Coronary artery (tissue), 2 donors: ENCODE measurements around the gene NRXN2.
"Not testable (repeated sequence)": the region's sequence is repeated elsewhere in the genome, so short reads cannot be mapped to it uniquely, and the experiment has no call there.

Source experiments
- DNase-seq: peaks from one replicate; pipeline ENCODE4 v3.0.0-alpha.2; 2017; ENCODE audit warnings: low spot score
- H3K27ac ChIP-seq, 2 donors: fragments of 200-600 bp; sonication (generic); one replicate each; pipeline ENCODE4 v1.5.1; 2016 to 2019
- H3K4me3 ChIP-seq: fragments of 200-600 bp; sonication (generic); 2 replicates; pipeline ENCODE4 v1.5.1; 2016; ENCODE audit warnings: mild to moderate bottlenecking, moderate library complexity
- CTCF ChIP-seq: fragments of 200-600 bp; sonication (generic); IDR thresholded peaks from one replicate; pipeline ENCODE4 v1.5.1; 2019; ENCODE audit warnings: antibody characterized with exemption

The NRXN2 gene

GRCh38 chr11:64600281-64600992, 122.6 kb downstream of the NRXN2 start:
- Histone ChIP-seq H3K4me3 (no peak overlapping the region), H3K27ac (no peak overlapping the region)
- TF ChIP-seq CTCF: no peak
- no peak for DNase-seq

GRCh38 chr11:64599698-64600211, 123.2 kb downstream of the NRXN2 start:
- Histone ChIP-seq H3K27ac (no peak overlapping the region), H3K4me3 (no peak overlapping the region)
- TF ChIP-seq CTCF: no peak
- DNase-seq: no peak

- H3K27ac ChIP-seq: no peak overlapping the region
- no peak for DNase-seq
- no peak for TF ChIP-seq CTCF
- no peak overlapping the region for H3K4me3 ChIP-seq
Measured at GRCh38 chr11:64598797-64599697, 124.0 kb downstream of the NRXN2 start.

GRCh38 chr11:64598106-64598796, 124.7 kb downstream of the NRXN2 start:
- TF ChIP-seq CTCF: no peak

GRCh38 chr11:64597671-64598101, 125.3 kb downstream of the NRXN2 start:
- no peak overlapping the region for H3K27ac ChIP-seq
- no peak for DNase-seq
- TF ChIP-seq CTCF: no peak
- H3K4me3 ChIP-seq: no peak overlapping the region

More at GRCh38 chr11:64598106-64598796, 124.7 kb downstream of the NRXN2 start:
- DNase-seq: no peak
- Histone ChIP-seq H3K4me3 (no peak overlapping the region), H3K27ac (no peak overlapping the region)

- not testable (repeated sequence) for H3K27ac ChIP-seq, H3K4me3 ChIP-seq, DNase-seq
Measured at GRCh38 chr11:64595922-64596321, 127.1 kb downstream of the NRXN2 start.
